Neuron (in vitro differentiated cells): ENCODE results near the gene AKAP8L.
"Not testable (repeated sequence)": the region's sequence is repeated elsewhere in the genome, so short reads cannot be mapped to it uniquely, and the experiment has no call there.

Experiments used
- H2AFZ ChIP-seq: one replicate; pipeline ENCODE4 v1.6.1; 2013; ENCODE audit warnings: low read depth, mild to moderate bottlenecking, inconsistent platforms, low read length, moderate library complexity
- H3K27me3 ChIP-seq: one replicate; pipeline ENCODE4 v1.6.1; 2013; ENCODE audit warnings: low read length; ENCODE audit not compliant: insufficient read depth
- H3K36me3 ChIP-seq: one replicate; pipeline ENCODE4 v1.6.1; 2013; ENCODE audit warnings: low read length; ENCODE audit not compliant: insufficient read depth
- H3K4me1 ChIP-seq: one replicate; pipeline ENCODE4 v1.6.1; 2013; ENCODE audit warnings: low read length; ENCODE audit not compliant: insufficient read depth
- H3K4me3 ChIP-seq: 2 replicates; pipeline ENCODE4 v1.5.1; 2013; ENCODE audit warnings: mild to moderate bottlenecking, low read length, moderate library complexity
- H3K9me3 ChIP-seq: one replicate; pipeline ENCODE4 v1.6.1; 2013; ENCODE audit warnings: low read length

AKAP8L gene

DNA sequence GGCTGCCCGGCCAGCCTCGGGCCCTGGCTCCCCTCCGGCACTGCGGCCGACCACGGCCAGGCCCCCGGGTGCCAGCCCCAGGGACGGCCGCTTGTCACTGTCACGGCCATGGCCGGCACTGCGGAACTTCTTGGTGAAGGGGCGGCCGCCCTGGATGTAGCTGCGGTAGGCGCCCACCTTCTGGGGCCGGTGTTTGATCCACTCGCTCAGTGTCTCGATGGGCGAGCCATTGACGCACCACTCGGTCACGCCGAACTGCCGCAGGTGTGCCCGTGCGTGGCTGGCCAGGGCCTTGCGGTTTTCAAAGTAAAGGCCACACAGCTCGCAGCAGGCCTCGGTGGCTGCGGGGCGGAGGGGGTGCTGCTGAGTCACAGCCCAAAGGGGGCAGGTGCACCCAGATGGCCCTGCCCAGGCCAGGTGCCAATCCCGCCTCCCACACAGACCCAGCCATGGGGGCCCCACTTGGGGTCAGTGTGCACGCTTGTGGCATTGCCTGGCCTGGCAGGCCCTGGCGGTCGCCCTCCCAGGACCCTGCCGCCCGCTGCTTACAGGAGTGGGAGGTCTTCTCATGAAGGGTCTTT is 6.0 kb upstream of the AKAP8L start:
- Histone ChIP-seq H3K4me1 (no peaks in the 10 kb centered on the region), H3K4me3 (no peak overlapping the region), H2AFZ (no peak overlapping the region), H3K27me3 (no peaks in the 10 kb centered on the region), H3K36me3 (peaks cover 70% of the 10 kb centered on the region), H3K9me3 (peaks cover 12% of the 10 kb centered on the region)

DNA sequence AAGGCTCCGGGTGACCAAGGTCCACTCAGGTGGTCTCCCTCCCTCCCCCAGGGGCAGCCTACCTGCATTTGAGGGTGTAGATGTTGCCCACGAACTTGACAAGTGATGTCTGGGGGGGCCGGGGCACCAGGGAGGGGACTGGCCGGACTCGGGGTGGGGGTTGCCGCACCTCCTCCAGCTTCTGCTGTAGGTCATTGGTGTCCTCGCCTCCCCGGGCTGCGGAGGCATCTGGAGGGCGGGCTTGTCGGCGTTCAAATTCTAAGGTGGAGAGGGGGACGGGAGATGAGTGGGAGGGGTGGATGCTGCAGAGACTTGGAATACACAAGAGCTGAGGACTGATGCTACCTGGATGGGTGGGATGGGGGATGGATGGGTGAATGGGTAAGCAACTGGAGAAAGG is 5.3 kb upstream of the AKAP8L start:
- Histone ChIP-seq H2AFZ (no peak overlapping the region), H3K4me1 (peaks cover 4% of the 10 kb centered on the region), H3K9me3 (peaks cover 12% of the 10 kb centered on the region), H3K27me3 (no peaks in the 10 kb centered on the region), H3K36me3 (peaks cover 69% of the 10 kb centered on the region), H3K4me3 (no peak overlapping the region)

DNA sequence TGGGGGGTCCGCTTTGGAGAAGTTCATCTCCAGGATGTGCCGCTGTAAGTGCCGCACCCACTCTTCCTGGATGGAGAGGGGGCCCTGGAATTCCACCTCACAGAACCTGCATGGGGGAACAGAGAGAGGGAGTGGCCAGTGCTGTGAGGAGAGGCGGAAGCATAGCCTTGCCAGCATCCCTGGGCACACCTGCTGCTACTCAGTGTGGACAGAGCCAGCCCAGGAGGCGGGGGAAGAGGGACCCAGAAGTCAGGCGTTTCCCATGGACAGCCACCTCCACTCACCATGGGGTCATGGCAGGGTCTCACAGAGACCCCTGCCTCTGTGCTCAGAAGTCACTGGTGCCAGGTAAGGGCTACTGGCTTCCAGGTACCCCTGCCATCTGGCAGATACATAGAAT is 4.3 kb upstream of the AKAP8L start:
- no peak overlapping the region for H3K4me3 ChIP-seq
- peaks cover 59% of the 10 kb centered on the region for H3K36me3 ChIP-seq
- H2AFZ ChIP-seq: no peak overlapping the region
- H3K27me3 ChIP-seq: no peaks in the 10 kb centered on the region
- peaks cover 12% of the 10 kb centered on the region for H3K9me3 ChIP-seq
- H3K4me1 ChIP-seq: peaks cover 4% of the 10 kb centered on the region

DNA sequence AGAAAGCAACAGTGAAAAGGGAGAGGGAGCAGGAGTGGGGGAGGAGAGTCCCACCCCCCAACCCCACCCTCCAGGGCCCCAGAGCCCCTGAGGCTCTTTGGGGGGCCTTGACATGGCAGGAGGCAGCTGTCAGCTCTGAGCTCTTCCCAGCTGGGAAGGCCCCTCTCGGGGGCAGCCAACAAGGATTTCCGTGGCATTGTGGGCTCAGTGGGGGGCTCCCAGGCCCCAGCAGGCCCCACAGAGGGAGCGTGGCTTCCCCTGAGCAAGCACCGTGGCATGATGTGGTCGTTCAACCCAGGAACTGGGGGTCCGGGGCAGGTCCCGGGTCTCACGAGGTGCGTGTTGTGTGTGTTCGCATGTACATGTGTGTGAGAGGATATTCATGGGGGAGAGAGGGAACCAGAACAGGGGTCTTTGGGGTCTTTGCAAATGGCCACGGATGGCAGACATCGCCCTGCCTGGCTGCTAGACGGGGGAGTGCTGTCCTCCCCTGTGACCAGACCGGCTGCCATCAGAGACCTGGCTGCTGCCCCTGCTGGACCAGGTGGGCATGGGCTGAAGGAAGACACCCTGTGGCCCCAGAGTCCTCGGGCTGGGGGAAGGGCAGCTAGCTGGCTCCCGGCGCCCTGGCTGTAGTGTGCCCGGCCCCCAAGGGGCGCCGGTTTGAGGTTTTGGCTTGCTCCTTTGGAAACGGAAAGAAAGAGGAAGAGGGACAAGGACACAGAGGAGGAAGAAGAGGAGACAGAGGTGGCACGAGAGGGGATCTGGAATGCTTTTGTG is 3.7 kb upstream of the AKAP8L start:
- Histone ChIP-seq H3K4me1 (peaks cover 5% of the 10 kb centered on the region), H3K27me3 (no peaks in the 10 kb centered on the region), H3K4me3 (no peak overlapping the region), H3K9me3 (peaks cover 12% of the 10 kb centered on the region), H2AFZ (no peak overlapping the region), H3K36me3 (peaks cover 53% of the 10 kb centered on the region)

DNA sequence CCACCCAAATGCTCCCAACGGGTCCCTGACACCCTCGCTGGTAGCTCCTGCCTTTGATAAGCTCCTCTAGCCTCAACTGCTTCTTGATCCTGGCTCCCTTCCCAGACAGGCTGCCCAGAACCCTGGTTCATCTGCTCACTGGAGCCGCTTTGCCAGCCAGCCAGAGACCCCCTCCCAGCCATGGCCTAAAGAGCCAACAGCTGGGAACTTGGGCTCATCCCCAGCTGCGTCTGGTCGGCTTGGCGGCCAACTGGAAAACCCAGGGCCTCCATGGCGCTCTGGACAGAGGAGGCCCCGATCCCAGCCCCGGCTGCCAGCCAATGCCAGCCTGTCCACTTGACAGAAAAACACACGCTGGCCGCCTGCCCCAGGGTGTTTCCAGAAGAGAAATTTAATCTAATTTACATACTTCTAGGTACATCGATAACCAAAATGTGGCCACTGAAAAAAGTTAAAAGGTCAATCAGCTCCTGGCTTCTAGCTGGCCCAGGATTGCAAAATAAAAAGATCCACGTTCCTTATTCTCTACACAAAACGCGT is 3.0 kb upstream of the AKAP8L start:
- Histone ChIP-seq H3K9me3 (peaks cover 12% of the 10 kb centered on the region), H3K27me3 (no peaks in the 10 kb centered on the region), H3K4me3 (no peak overlapping the region), H3K36me3 (peaks cover 51% of the 10 kb centered on the region), H3K4me1 (peaks cover 12% of the 10 kb centered on the region), H2AFZ (no peak overlapping the region)

DNA sequence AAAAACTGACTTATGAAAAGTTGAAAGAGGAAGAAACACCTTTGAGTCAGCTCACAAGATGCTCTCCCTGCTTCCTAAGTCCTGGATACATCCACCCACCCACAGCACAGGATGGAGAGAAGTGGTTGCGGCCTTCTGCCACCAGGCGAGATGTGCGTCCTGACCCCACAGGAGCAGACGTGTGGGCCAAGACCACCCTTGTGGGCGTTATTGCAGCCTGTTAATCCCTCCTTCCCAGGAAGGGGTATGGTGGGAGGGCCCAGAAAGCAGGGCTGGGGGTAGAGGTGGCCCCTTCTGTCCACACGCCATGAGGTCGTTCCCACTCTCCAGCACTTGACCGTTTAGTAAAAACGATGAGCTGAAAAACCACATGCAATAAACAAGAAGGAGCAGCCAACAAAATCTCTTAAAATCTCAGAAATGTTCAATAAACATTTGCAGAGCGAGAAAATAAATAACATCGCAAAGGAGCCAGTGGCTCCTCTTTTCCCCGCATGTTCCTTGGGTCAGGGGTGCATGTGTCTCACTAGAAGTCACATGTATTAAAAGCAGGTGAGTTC is 2.4 kb upstream of the AKAP8L start:
- peaks cover 51% of the 10 kb centered on the region for H3K36me3 ChIP-seq
- no peak overlapping the region for H2AFZ ChIP-seq
- no peak overlapping the region for H3K4me3 ChIP-seq
- no peaks in the 10 kb centered on the region for H3K27me3 ChIP-seq
- H3K4me1 ChIP-seq: peaks cover 15% of the 10 kb centered on the region
- peaks cover 10% of the 10 kb centered on the region for H3K9me3 ChIP-seq

DNA sequence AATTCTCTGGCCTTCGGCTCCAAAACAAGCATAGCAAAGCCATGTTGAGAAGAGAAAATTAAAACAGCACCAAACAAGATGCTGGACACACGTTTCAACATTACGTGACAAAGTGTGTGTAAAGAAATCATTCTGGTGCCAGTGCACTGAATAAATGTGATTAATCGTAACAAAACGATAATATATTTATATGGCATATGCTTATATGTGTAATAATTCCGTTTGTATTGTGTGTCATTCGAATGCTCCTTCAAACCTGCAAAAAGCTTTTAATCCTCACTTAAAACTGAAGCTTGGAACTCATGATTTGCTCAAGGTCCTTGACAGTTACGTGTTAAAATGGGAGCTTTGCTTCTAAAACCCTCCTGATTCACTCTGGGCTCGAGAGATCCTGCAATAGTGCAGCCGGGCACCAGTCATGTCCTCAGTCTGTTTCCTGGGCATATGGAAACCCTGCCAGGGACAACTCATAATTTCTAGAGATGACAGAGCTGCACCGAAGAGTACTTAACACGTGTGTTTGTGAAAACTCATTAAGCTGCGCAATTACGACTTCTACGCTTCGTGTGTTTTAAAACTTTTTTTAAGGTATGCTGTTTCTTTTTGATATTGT is 731 bp upstream of the AKAP8L start:
- peaks cover 15% of the 10 kb centered on the region for H3K4me1 ChIP-seq
- H3K27me3 ChIP-seq: no peaks in the 10 kb centered on the region
- H3K9me3 ChIP-seq: peaks cover 10% of the 10 kb centered on the region
- no peak overlapping the region for H2AFZ ChIP-seq
- no peak overlapping the region for H3K4me3 ChIP-seq
- peaks cover 48% of the 10 kb centered on the region for H3K36me3 ChIP-seq

DNA sequence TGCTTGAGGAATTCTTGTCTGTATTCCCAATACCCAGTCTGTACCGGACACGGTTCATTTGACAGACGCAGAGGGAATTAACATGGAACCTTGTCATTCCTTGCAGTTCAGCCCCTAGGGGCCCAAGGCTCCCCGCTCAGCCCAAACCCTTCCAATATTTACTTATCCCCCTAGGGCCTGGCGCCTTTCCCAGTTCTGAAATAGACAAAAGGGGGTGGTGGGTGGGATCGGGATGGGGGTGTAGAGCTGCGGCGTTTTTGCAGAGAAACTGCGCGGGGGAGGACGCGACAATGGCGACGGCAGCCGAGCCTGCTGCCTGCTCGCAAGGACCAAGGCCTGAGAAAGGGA is 583 bp downstream of the AKAP8L start:
- peaks cover 15% of the 10 kb centered on the region for H3K4me1 ChIP-seq
- no peaks in the 10 kb centered on the region for H3K27me3 ChIP-seq
- peak overlapping the region; percentile 95 for H3K4me3 ChIP-seq
- no peak overlapping the region for H2AFZ ChIP-seq
- peaks cover 40% of the 10 kb centered on the region for H3K36me3 ChIP-seq
- peaks cover 2% of the 10 kb centered on the region for H3K9me3 ChIP-seq

DNA sequence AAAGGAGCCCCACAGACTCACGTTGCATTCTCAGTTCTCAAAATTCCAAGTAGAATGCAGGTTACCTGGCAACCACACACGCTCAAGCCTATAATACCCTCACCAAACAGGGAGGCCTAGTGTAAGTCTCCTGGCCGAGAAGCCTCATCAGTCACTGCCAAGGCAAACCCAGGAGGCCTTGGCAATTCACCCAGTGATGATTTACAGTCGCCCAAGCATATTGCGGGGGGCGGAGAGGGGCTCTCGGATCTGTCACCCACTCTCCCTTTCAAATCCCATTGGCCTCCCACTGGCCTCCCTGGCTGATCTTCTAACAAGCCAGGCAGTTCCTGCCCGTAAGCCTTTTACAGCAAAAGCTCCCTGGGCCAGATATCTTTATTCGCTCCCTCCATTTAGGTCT is 1.1 kb downstream of the AKAP8L start:
- Histone ChIP-seq H3K9me3 (no peaks in the 10 kb centered on the region), H2AFZ (no peak overlapping the region), H3K4me3 (peak overlapping the region; percentile 95), H3K4me1 (peaks cover 15% of the 10 kb centered on the region), H3K27me3 (no peaks in the 10 kb centered on the region), H3K36me3 (peaks cover 35% of the 10 kb centered on the region)

DNA sequence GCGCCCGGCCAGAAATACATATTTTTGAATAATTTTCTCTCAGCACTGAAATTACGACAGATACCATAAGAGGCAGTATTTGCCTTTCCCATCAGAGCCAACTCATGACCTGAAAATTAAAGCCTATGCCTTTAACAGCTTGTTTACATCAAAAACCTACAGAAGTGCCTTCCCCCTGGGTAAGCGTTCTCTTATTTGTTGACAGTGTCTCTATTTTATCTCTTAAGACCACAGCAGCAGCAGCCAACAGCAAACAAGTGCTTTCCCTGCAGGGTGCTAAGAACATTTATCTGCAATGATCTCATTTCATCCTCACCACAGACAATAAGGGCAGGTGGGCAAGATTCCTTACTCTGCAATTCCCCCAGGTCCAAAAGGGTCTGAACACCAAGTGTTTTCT is 6.0 kb downstream of the AKAP8L start:
- Histone ChIP-seq H3K27me3 (no peaks in the 10 kb centered on the region), H3K4me3 (no peak overlapping the region), H3K4me1 (peaks cover 11% of the 10 kb centered on the region), H2AFZ (no peak overlapping the region), H3K9me3 (no peaks in the 10 kb centered on the region), H3K36me3 (peaks cover 54% of the 10 kb centered on the region)

DNA sequence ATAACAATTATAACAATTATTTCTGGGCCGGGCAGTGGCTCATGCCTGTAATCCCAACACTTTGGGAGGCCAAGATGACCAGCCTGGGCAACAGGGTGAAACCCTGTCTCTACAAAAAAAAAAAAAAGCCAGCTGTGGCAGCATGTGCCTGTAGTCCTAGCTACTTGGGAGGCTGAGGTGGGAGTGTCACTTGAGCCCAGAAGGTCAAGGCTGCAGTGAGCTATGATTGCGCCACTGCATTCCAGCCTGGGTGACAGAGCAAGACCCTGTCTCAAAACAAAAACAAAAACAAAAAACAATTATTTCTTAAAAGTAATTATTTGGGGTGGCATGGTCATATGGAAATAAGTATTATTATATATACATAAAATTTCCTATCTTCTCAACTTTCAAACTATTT is 7.4 kb downstream of the AKAP8L start:
- H3K27me3 ChIP-seq, H3K4me1 ChIP-seq, H3K4me3 ChIP-seq, H3K9me3 ChIP-seq, H2AFZ ChIP-seq: not testable (repeated sequence)
- H3K36me3 ChIP-seq: peaks cover 54% of the 10 kb centered on the region

DNA sequence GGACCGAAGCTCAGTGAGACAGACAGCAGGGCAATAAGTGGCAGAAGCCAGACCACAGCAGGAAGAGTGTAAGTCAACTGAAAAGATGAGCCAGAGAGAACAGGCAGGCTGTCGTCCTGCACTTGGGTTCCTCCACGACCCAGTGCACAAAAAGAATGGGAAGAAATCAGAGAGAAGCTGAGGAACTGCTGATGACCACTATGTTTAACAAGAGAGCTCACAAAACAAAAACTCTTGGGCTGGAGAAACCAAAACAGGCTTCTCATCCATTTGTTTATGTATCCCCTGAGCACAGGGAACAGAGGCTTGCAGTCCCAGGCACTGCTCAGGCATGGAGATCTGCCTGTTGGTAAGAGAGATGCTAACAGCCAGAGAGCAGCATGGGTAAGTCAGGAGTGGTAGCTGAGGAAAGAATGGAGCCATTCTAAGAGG is 14.0 kb downstream of the AKAP8L start:
- Histone ChIP-seq H2AFZ (no peak overlapping the region), H3K36me3 (peaks cover 70% of the 10 kb centered on the region), H3K9me3 (no peaks in the 10 kb centered on the region), H3K27me3 (no peaks in the 10 kb centered on the region), H3K4me1 (peaks cover 6% of the 10 kb centered on the region), H3K4me3 (no peak overlapping the region)

DNA sequence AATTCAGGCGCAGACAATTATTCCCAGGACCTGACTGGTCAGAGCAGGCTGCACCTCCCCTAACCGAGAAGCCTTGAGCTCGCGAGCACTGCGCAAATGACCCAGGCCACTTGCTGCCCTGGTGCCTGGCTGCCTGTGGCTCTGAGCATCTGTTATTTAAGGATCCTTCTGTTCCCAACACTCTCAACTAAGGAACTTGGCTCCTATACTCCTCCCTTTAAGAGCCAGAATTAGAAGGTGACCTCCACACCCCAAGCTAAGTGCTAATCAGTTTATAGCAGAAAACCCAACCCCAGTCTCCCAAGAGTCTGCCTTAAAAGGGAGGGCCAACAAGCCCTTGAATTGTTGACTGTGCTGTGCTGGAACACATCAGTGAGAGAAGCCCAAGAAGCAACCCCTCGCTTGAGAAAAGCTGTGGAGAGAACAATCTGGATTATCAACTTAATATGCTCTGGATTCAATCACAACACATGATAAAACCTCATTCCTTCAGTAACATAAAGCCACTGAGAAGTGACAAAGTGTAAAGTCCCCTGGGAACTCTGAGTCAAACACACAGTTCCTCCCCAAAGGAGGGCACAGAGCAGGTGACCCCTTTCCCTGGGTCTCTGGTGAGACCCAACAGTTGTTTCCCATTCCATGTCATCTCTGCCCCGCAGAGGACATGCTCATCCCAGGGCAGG is 14.6 kb downstream of the AKAP8L start:
- Histone ChIP-seq H3K36me3 (peaks cover 70% of the 10 kb centered on the region), H3K4me3 (no peak overlapping the region), H3K27me3 (no peaks in the 10 kb centered on the region), H3K9me3 (no peaks in the 10 kb centered on the region), H3K4me1 (peaks cover 6% of the 10 kb centered on the region), H2AFZ (no peak overlapping the region)
